ENCODE results near the gene GJB5. TPM values are rescaled to one million over a fixed set of nuclear protein-coding genes. Genes with fewer than 3 reads are reported as not detected.

Gene GJB5
- total RNA-seq, 1 donor from 2014 or later = not detected

GRCh38 chr1:34785875-34786470 lies 31.1 kb downstream of the GJB5 start:
- Histone ChIP-seq H3K9ac (no peak overlapping the region), H2AFZ (replicated peaks) (no peak overlapping the region), H3K4me1 (no peaks in the 10 kb centered on the region), H3K9me3 (ENCODE audit: low read depth) (no peaks in the 10 kb centered on the region), H3K79me2 (ENCODE audit: low read depth) (no peaks in the 10 kb centered on the region), H4K20me1 (ENCODE audit: low read depth) (peaks cover 9% of the 10 kb centered on the region), H3F3A (ENCODE audit: low read depth) (no peaks in the 10 kb centered on the region), H3K36me3 (no peaks in the 10 kb centered on the region), H3K4me3 (no peak overlapping the region), H3K4me2 (no peak overlapping the region), H3K27ac (no peak overlapping the region), H3K27me3 (peaks cover 42% of the 10 kb centered on the region)
- H3K4me3 Mint-ChIP-seq = no peak overlapping the region
- TF ChIP-seq EZH2 (IDR thresholded peaks at IDR 0.05) (no peak), EZH2phosphoT487 (IDR thresholded peaks at IDR 0.05) (no peak), CTCF (IDR thresholded peaks at IDR 0.05) (no peak)
- peaks cover 3% of the 10 kb centered on the region for H3K9me3 Mint-ChIP-seq
- H3K27me3 Mint-ChIP-seq (ENCODE audit: insufficient read depth, low read depth) = peaks cover 29% of the 10 kb centered on the region
- no peaks in the 10 kb centered on the region for H3K36me3 Mint-ChIP-seq
- H3K27ac Mint-ChIP-seq = no peak overlapping the region
- DNase-seq (ENCODE audit: low spot score) = no peak
- peaks cover 9% of the 10 kb centered on the region for H3K4me1 Mint-ChIP-seq

- no peak overlapping the region for H3K27ac ChIP-seq
- H4K20me1 ChIP-seq (ENCODE audit: low read depth) = peaks cover 8% of the 10 kb centered on the region
- H3K9me3 ChIP-seq (ENCODE audit: low read depth) = no peaks in the 10 kb centered on the region
- peak; percentile 85 for TF ChIP-seq CTCF (IDR thresholded peaks at IDR 0.05)
- no peak for TF ChIP-seq EZH2phosphoT487 (IDR thresholded peaks at IDR 0.05)
- H3K4me1 ChIP-seq = no peaks in the 10 kb centered on the region
- no peaks in the 10 kb centered on the region for H3F3A ChIP-seq (ENCODE audit: low read depth)
- peak; percentile 82 for DNase-seq (ENCODE audit: low spot score)
- Mint-ChIP-seq H3K27ac (peak overlapping the region; percentile 64), H3K36me3 (no peaks in the 10 kb centered on the region), H3K27me3 (ENCODE audit: insufficient read depth, low read depth) (peaks cover 32% of the 10 kb centered on the region), H3K4me1 (peaks cover 11% of the 10 kb centered on the region), H3K9me3 (peaks cover 3% of the 10 kb centered on the region), H3K4me3 (peak overlapping the region; percentile 0)
- peaks cover 42% of the 10 kb centered on the region for H3K27me3 ChIP-seq
- no peak overlapping the region for H3K9ac ChIP-seq
- no peak overlapping the region for H3K4me2 ChIP-seq
- H3K4me3 ChIP-seq = no peak overlapping the region
- no peaks in the 10 kb centered on the region for H3K79me2 ChIP-seq (ENCODE audit: low read depth)
- no peaks in the 10 kb centered on the region for H3K36me3 ChIP-seq
- no peak overlapping the region for H2AFZ ChIP-seq (replicated peaks)
Measured at GRCh38 chr1:34786521-34787325, 31.9 kb downstream of the GJB5 start.

GRCh38 chr1:34787461-34788420 lies 32.9 kb downstream of the GJB5 start:
- Mint-ChIP-seq H3K4me3 (no peak overlapping the region), H3K9me3 (peaks cover 3% of the 10 kb centered on the region), H3K4me1 (peaks cover 10% of the 10 kb centered on the region), H3K36me3 (no peaks in the 10 kb centered on the region), H3K27me3 (ENCODE audit: insufficient read depth, low read depth) (peaks cover 23% of the 10 kb centered on the region), H3K27ac (no peak overlapping the region)
- H3K9ac ChIP-seq = no peak overlapping the region
- H4K20me1 ChIP-seq (ENCODE audit: low read depth) = no peaks in the 10 kb centered on the region
- DNase-seq (ENCODE audit: low spot score) = peak; percentile 38
- H3K79me2 ChIP-seq (ENCODE audit: low read depth) = no peaks in the 10 kb centered on the region
- H3K27ac ChIP-seq = no peak overlapping the region
- TF ChIP-seq EZH2phosphoT487 (IDR thresholded peaks at IDR 0.05) (no peak), EZH2 (IDR thresholded peaks at IDR 0.05) (no peak), CTCF (IDR thresholded peaks at IDR 0.05) (peak; percentile 45)
- no peaks in the 10 kb centered on the region for H3K4me1 ChIP-seq
- H3K4me2 ChIP-seq = no peak overlapping the region
- peaks cover 42% of the 10 kb centered on the region for H3K27me3 ChIP-seq
- H3K36me3 ChIP-seq = no peaks in the 10 kb centered on the region
- no peak overlapping the region for H2AFZ ChIP-seq (replicated peaks)
- H3K4me3 ChIP-seq = no peak overlapping the region
- H3K9me3 ChIP-seq (ENCODE audit: low read depth) = no peaks in the 10 kb centered on the region
- H3F3A ChIP-seq (ENCODE audit: low read depth) = no peaks in the 10 kb centered on the region

All from neural progenitor cell (in vitro differentiated cells).